Activated B cell treated with CpG ODN at 0.5 μM for 24 hours (primary cell): ENCODE data around the gene CCDC97. TPM values are rescaled to one million over a fixed set of nuclear protein-coding genes. Genes with fewer than 3 reads are reported as not detected.

Experiments
- ATAC-seq: fragments of 200-7000 bp; cut with Tn5 transposase; one replicate; pipeline ENCODE4 v1.10.0; 2021; ENCODE audit warnings: low read depth, mild to moderate bottlenecking, moderate library complexity
- CTCF ChIA-PET: fragments of 350-600 bp; sonication (Branson Sonifier 250); formaldehyde crosslinking; loops from one replicate; lab custom pipeline; 2021; ENCODE audit warnings: antibody characterized with exemption; lab: Charles Lee
- POLR2A ChIA-PET: fragments of 350-600 bp; sonication (Branson Sonifier 250); formaldehyde crosslinking; loops from one replicate; lab custom pipeline; 2021; ENCODE audit warnings: antibody characterized with exemption; lab: Charles Lee
- DNase-seq: peaks from one replicate; pipeline ENCODE4 v3.0.0; 2022
- H3K27ac Mint-ChIP-seq: one replicate; pipeline ENCODE4 v1.8.0; 2020; ENCODE audit warnings: mixed read lengths
- H3K27me3 Mint-ChIP-seq: one replicate; pipeline ENCODE4 v1.8.0; 2021; ENCODE audit warnings: mixed read lengths
- H3K36me3 Mint-ChIP-seq: one replicate; pipeline ENCODE4 v1.8.0; 2021; ENCODE audit warnings: low read depth, mixed read lengths
- H3K4me1 Mint-ChIP-seq: one replicate; pipeline ENCODE4 v1.8.0; 2021; ENCODE audit warnings: mixed read lengths
- H3K4me3 Mint-ChIP-seq: one replicate; pipeline ENCODE4 v1.8.0; 2020; ENCODE audit warnings: mild to moderate bottlenecking, mixed read lengths
- H3K9me3 Mint-ChIP-seq: one replicate; pipeline ENCODE4 v1.8.0; 2020; ENCODE audit warnings: mixed read lengths
- intact Hi-C: fragments of 100-400 bp; cut with micrococcal nuclease; formaldehyde crosslinking; loops from one replicate; pipeline ENCODE4 v1.15.1; 2024
- total RNA-seq: library from RNA; stranded (reverse); gene quantifications from 2 replicates; pipeline ENCODE4 v1.2.3, GENCODE V29; 2022
- TF ChIP-seq, protein P1 (sequence below): fragments of 200-600 bp; IDR thresholded peaks from one replicate; pipeline ENCODE4 v1.8.0; 2022; ENCODE audit warnings: antibody characterized with exemption, mild to moderate bottlenecking

CCDC97 gene
- total RNA-seq, 1 donor from 2014 or later, result 65.3 TPM

DNA sequence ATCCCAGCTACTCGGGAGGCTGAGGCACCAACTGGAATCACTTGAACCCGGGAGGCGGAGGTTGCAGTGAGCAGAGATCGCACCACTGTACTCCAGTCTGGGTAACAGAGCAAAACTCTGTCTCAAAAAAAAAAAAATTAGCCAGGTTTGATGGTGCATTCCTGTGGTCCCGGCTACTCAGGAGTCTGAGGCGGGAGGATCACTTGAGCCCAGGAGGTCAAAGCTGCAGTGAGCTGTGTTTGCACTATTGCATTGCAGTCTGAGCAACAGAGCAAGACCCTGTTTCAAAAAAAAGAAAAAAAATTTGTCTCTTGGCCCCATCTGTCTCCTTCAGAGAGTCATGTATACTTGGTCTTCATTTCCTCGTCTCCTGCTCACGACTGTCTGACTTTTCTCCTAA, 1.6 kb downstream of the CCDC97 start:
- Mint-ChIP-seq H3K36me3 (peaks cover 62% of the 10 kb centered on the region), H3K27me3 (no peaks in the 10 kb centered on the region), H3K4me3 (peak overlapping the region; percentile 99), H3K9me3 (no peaks in the 10 kb centered on the region), H3K27ac (peak overlapping the region; percentile 62), H3K4me1 (peaks cover 63% of the 10 kb centered on the region)
- DNase-seq (no peak), ATAC-seq (no peak)
- POLR2A ChIA-PET, result interaction anchor here (0.6 to 7.4 kb wide), 3 partner anchors 40 to 782 kb away, joined by 3 to 76 read pairs (median 3); no protein-coding TSS in a partner anchor
- TF ChIP-seq, protein P1, sequence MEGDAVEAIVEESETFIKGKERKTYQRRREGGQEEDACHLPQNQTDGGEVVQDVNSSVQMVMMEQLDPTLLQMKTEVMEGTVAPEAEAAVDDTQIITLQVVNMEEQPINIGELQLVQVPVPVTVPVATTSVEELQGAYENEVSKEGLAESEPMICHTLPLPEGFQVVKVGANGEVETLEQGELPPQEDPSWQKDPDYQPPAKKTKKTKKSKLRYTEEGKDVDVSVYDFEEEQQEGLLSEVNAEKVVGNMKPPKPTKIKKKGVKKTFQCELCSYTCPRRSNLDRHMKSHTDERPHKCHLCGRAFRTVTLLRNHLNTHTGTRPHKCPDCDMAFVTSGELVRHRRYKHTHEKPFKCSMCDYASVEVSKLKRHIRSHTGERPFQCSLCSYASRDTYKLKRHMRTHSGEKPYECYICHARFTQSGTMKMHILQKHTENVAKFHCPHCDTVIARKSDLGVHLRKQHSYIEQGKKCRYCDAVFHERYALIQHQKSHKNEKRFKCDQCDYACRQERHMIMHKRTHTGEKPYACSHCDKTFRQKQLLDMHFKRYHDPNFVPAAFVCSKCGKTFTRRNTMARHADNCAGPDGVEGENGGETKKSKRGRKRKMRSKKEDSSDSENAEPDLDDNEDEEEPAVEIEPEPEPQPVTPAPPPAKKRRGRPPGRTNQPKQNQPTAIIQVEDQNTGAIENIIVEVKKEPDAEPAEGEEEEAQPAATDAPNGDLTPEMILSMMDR, result no peak
- CTCF ChIA-PET, result no interaction called here
- intact Hi-C loops, result no loop called here

- intact Hi-C loops, result no loop called here
- Mint-ChIP-seq H3K4me3 (no peak overlapping the region), H3K36me3 (peaks cover 82% of the 10 kb centered on the region), H3K9me3 (no peaks in the 10 kb centered on the region), H3K27ac (peak overlapping the region; percentile 16), H3K4me1 (peaks cover 28% of the 10 kb centered on the region), H3K27me3 (no peaks in the 10 kb centered on the region)
- ChIA-PET CTCF (no interaction called here), POLR2A (interaction anchor here (0.9 to 1.5 kb wide), 2 partner anchors 23 to 35 kb away, joined by 3 to 5 read pairs; no protein-coding TSS in a partner anchor)
- DNase-seq, result no peak
- TF ChIP-seq, protein P1, result no peak
- ATAC-seq, result no peak
These were observed 6.4 kb downstream of the CCDC97 start for GRCh38 chr19:41316306-41316920.

- intact Hi-C loops, result no loop called here
- peaks cover 76% of the 10 kb centered on the region for H3K36me3 Mint-ChIP-seq
- no peaks in the 10 kb centered on the region for H3K27me3 Mint-ChIP-seq
- H3K9me3 Mint-ChIP-seq, result no peaks in the 10 kb centered on the region
- no peak for DNase-seq
- TF ChIP-seq, protein P1, result no peak
- peak overlapping the region; percentile 56 for H3K27ac Mint-ChIP-seq
- no peak overlapping the region for H3K4me3 Mint-ChIP-seq
- H3K4me1 Mint-ChIP-seq, result peaks cover 30% of the 10 kb centered on the region
- no peak for ATAC-seq
- ChIA-PET CTCF (no interaction called here), POLR2A (interaction anchor here (0.6 kb wide), 2 partner anchors 32 to 37 kb away, joined by 3 to 4 read pairs; no protein-coding TSS in a partner anchor)
These were observed 8.9 kb downstream of the CCDC97 start for GRCh38 chr19:41318696-41319499.

GRCh38 chr19:41319500-41320184, 9.7 kb downstream of the CCDC97 start:
- Mint-ChIP-seq H3K36me3 (peaks cover 70% of the 10 kb centered on the region), H3K9me3 (no peaks in the 10 kb centered on the region), H3K27ac (peak overlapping the region; percentile 30), H3K4me1 (peaks cover 37% of the 10 kb centered on the region), H3K4me3 (no peak overlapping the region), H3K27me3 (no peaks in the 10 kb centered on the region)
- TF ChIP-seq, protein P1, result no peak
- ATAC-seq (no peak), DNase-seq (no peak)
- intact Hi-C loops, result no loop called here
- CTCF ChIA-PET, result interaction anchor here (1.0 to 1.1 kb wide), 2 partner anchors 11 to 35 kb away, joined by 3 read pairs; no protein-coding TSS in a partner anchor
- POLR2A ChIA-PET, result interaction anchor here (0.6 to 3.1 kb wide), 2 partner anchors 32 to 36 kb away, joined by 4 to 11 read pairs; no protein-coding TSS in a partner anchor
